CD4-positive, alpha-beta T cell treated with Interleukin-17A for 1 hour (primary cell): ENCODE data around the gene C12orf43.

Source experiments
- DNase-seq: peaks from one replicate; pipeline ENCODE4 v3.0.0-alpha.2; 2020

The C12orf43 gene

GRCh38 chr12:120972870-120973543 is 43.3 kb downstream of the C12orf43 start:
- DNase-seq: no peak

- peak; percentile 73 for DNase-seq
These were observed 44.7 kb downstream of the C12orf43 start for GRCh38 chr12:120971299-120972180.

- DNase-seq: no peak
These were observed 46.0 kb downstream of the C12orf43 start for GRCh38 chr12:120970310-120970709.

- no peak for DNase-seq
These were observed 50.7 kb downstream of the C12orf43 start for GRCh38 chr12:120965534-120966091.

- DNase-seq: no peak
These were observed 52.0 kb downstream of the C12orf43 start for GRCh38 chr12:120964298-120964697.

GRCh38 chr12:120962532-120963020 is 53.7 kb downstream of the C12orf43 start:
- DNase-seq: no peak

GRCh38 chr12:120961604-120962531 is 54.4 kb downstream of the C12orf43 start:
- DNase-seq: no peak

GRCh38 chr12:120960657-120961056 is 55.6 kb downstream of the C12orf43 start:
- no peak for DNase-seq

GRCh38 chr12:120959111-120959878 is 57.0 kb downstream of the C12orf43 start:
- no peak for DNase-seq

GRCh38 chr12:120956579-120957300 is 59.5 kb downstream of the C12orf43 start:
- no peak for DNase-seq

GRCh38 chr12:120955232-120955631 is 61.1 kb downstream of the C12orf43 start:
- DNase-seq: no peak

- DNase-seq: no peak
These were observed 65.5 kb downstream of the C12orf43 start for GRCh38 chr12:120950807-120951206.
